Ectodermal cell (in vitro differentiated cells): ENCODE results near the gene BSG.

ENCODE experiments used
- H3K27ac ChIP-seq: 2 replicates; pipeline ENCODE4 v1.7.0; 2013; ENCODE audit warnings: mild to moderate bottlenecking, low read depth, low read length; ENCODE audit not compliant: insufficient read depth, poor library complexity, severe bottlenecking
- H3K27me3 ChIP-seq: 2 replicates; pipeline ENCODE4 v1.7.0; 2013; ENCODE audit warnings: mild to moderate bottlenecking, low read length; ENCODE audit not compliant: insufficient read depth, control insufficient read depth, poor library complexity, severe bottlenecking
- H3K36me3 ChIP-seq: one replicate; pipeline ENCODE4 v1.7.0; 2013; ENCODE audit warnings: low read length; ENCODE audit not compliant: control insufficient read depth, insufficient read depth
- H3K4me1 ChIP-seq: one replicate; pipeline ENCODE4 v1.7.0; 2013; ENCODE audit warnings: low read length; ENCODE audit not compliant: control insufficient read depth, insufficient read depth
- H3K4me3 ChIP-seq: 2 replicates; pipeline ENCODE4 v1.7.0; 2013; ENCODE audit warnings: low read depth, low read length, control low read depth; ENCODE audit not compliant: insufficient read depth
- H3K9me3 ChIP-seq: 2 replicates; pipeline ENCODE4 v1.7.0; 2013; ENCODE audit warnings: mild to moderate bottlenecking, low read length, moderate library complexity; ENCODE audit not compliant: control insufficient read depth
- WGBS, 2 experiments: methylation state at CpG; one replicate each; pipeline ENCODE4 v1.1.7; 2013; ENCODE audit warnings: missing lambda C conversion rate in 2 of 2; 5-methylcytosine and 5-hydroxymethylcytosine counted together

BSG gene

DNA sequence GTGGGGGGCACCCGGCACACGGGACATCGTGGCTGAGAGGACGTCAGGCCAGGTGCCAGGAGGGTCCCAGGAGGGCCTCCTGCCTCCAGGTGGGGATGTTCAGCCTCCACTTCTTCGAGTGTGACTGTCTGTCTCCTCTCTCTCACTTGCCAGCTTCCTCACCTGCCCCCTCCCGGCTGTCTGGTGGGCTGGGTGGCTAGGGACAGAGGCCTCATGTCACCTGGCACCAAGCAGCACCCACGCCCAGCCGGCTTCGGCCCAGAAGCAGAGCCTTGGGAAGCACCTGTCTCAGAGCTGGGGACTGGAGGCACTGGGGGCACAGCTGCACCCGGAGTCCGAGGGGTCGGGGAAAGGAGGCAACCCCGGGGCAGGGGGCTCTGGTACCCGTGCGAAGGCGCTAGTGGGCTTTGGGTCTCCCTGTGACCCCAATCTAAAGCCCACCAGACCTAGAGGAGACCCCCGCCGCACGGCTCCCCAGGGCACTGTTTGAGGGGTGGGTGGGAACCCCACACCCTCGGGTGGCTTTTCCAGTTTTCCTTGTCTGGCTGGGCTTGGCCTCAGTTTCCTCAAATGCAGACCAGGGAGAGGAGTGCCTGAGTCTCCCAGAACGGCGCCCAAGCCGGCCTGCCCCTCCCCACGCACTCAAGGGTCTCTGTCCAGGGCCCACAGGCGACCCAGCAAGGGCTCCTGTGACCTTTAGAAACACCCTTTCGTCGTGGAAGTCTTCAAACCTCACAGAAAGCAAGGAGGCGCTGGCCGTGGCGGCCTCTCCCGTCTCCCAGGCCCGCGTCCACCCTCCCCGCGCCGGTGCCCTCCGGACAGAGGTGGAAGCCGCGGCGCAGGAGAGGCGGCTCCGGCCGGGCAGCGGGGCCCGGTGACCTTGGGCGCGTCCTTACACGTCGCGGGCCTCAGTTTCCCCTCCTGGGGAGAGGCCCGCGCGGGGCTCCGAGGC, 16.6 kb downstream of the BSG start:
- no peaks in the 10 kb centered on the region for H3K4me1 ChIP-seq
- H3K27ac ChIP-seq = no peak overlapping the region
- peaks cover 59% of the 10 kb centered on the region for H3K27me3 ChIP-seq
- no peaks in the 10 kb centered on the region for H3K9me3 ChIP-seq
- H3K4me3 ChIP-seq = no peak overlapping the region
- WGBS, 2 experiments = 26% methylated on average over 54 of the region's 54 CpGs
- no peaks in the 10 kb centered on the region for H3K36me3 ChIP-seq

DNA sequence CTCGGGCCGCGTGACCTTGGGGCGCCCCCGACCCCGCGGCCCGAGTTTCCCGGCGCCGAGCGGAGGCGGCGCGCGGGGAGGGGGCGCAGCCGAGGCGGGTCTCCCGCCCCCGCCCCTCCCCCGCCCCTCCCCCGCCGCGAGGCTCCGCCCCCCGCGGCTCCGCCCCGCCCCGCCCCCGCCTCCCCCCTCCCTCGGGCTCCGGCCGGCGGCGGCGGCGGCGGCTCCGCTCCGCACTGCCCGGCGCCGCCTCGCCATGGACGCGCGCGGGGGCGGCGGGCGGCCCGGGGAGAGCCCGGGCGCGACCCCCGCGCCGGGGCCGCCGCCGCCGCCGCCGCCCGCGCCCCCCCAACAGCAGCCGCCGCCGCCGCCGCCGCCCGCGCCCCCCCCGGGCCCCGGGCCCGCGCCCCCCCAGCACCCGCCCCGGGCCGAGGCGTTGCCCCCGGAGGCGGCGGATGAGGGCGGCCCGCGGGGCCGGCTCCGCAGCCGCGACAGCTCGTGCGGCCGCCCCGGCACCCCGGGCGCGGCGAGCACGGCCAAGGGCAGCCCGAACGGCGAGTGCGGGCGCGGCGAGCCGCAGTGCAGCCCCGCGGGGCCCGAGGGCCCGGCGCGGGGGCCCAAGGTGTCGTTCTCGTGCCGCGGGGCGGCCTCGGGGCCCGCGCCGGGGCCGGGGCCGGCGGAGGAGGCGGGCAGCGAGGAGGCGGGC, 17.4 kb downstream of the BSG start, which contains the start of gene HCN2:
Gene HCN2, plus strand, starts transcription at position 189 of the 703 bp plus-strand sequence. Its CDS starts 65 bp downstream, at position 254.
- no peaks in the 10 kb centered on the region for H3K9me3 ChIP-seq
- no peaks in the 10 kb centered on the region for H3K4me1 ChIP-seq
- H3K36me3 ChIP-seq = no peaks in the 10 kb centered on the region
- WGBS, 2 experiments = 1% methylated on average over 117 to 118 of the region's 132 CpGs
- H3K4me3 ChIP-seq = no peak within 1 kb of the TSS
- no peak within 1 kb of the TSS for H3K27ac ChIP-seq
- H3K27me3 ChIP-seq = peaks cover 67% of the 10 kb centered on the region

DNA sequence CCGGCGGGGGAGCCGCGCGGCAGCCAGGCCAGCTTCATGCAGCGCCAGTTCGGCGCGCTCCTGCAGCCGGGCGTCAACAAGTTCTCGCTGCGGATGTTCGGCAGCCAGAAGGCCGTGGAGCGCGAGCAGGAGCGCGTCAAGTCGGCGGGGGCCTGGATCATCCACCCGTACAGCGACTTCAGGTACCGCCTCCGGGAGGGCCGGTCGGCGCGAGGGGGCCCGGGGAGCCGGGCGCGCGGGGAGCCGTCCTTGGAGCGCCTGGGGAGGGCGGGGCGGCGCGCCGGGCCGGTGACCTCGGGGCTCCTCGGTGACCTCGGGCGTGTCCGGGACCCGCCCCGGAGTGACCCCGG, 18.0 kb downstream of the BSG start:
- peaks cover 67% of the 10 kb centered on the region for H3K27me3 ChIP-seq
- no peak overlapping the region for H3K4me3 ChIP-seq
- H3K36me3 ChIP-seq = no peaks in the 10 kb centered on the region
- H3K4me1 ChIP-seq = no peaks in the 10 kb centered on the region
- H3K27ac ChIP-seq = no peak overlapping the region
- no peaks in the 10 kb centered on the region for H3K9me3 ChIP-seq
- 3% methylated on average over 50 of the region's 50 CpGs for WGBS, 2 experiments

DNA sequence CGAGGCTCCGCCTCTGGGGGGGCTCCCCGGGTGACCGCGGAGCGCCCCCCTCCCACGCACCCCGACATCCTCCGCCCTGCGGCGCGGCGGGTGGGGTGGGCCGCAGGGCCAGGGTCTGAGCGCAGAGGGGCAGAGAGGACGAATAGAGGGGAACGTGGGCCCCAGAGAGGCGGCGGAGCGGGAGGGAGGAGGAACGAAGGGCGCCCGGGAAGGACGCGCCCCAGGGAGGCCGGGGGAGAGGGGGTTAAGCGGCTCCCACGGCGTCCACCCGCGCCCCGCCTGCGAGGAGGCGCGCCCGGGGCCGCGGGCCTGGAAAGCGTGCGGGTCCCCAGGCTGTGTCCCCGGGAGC, 18.3 kb downstream of the BSG start:
- Histone ChIP-seq H3K36me3 (no peaks in the 10 kb centered on the region), H3K27me3 (peaks cover 67% of the 10 kb centered on the region), H3K4me1 (no peaks in the 10 kb centered on the region), H3K27ac (no peak overlapping the region), H3K4me3 (no peak overlapping the region), H3K9me3 (no peaks in the 10 kb centered on the region)
- 15 to 17% methylated on average over 41 of the region's 41 CpGs for WGBS, 2 experiments

DNA sequence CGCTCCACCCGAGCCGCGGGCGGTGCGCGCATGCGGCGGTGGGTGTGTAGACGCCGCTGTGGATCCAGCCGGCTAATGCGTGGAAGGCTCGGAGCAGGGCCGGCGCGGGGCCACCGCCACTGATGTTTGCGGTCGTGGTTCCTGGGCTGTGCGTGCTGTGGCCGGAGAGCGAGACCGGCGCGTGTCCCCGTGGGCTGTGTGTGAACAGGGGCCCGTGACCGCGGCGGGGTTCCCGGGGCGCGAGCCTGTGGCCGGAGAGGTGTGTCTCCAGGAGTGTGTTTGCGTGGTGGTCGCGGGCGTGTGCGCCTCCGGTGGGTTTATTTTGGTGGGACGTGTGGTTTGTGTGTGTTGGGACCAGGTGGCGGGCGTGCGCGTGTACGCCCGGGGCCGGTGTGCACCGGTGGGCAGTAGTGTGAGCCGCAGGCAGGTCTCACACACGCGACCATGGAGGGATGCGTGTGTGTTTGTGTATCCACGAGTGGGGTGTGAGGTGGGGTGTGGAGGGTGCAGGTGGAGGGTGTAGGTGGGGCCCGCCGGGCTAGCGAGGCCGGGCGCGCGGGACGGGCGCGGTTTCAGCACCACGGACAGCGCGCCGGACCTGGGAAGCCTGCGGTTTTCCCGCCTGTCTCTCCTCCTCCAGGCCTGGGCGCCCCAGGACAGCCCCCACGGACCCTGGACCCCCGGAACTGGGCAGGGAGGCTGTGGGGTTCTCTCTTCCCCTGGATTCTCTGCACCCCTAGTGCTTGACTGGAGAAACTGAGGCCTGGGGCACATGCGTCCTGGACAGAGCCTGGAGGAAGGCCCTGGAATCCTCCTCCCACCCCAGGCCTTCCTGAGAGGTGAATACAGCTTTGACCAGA, 18.9 kb downstream of the BSG start:
- H3K27me3 ChIP-seq = peaks cover 67% of the 10 kb centered on the region

DNA sequence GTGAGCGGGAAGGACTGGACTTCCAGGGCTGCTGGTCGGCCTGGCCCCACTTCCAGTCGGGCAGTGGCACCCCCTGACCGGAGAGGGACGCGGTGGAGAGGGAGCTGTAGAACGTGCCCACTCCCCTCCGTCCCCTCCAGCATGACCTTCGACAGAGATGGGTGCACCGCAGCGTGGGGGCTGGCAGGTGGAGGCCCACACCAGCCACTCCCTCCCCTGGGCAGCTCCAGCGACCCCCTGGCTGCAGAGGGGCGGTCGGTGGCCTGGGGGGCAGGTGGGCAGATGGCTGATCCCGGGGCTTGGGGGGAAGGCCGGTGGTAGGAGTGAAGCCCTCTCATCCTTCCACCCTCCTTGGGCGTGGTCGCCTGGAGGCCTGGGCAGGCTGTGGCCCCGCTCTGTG, 19.7 kb downstream of the BSG start:
- H3K27ac ChIP-seq = no peak overlapping the region
- no peaks in the 10 kb centered on the region for H3K9me3 ChIP-seq
- no peaks in the 10 kb centered on the region for H3K36me3 ChIP-seq
- no peaks in the 10 kb centered on the region for H3K4me1 ChIP-seq
- peaks cover 67% of the 10 kb centered on the region for H3K27me3 ChIP-seq
- WGBS, 2 experiments = 86 to 88% methylated on average over 19 of the region's 19 CpGs
- no peak overlapping the region for H3K4me3 ChIP-seq

More for the DNA sequence above, 18.9 kb downstream of the BSG start:
- no peak overlapping the region for H3K27ac ChIP-seq
- H3K36me3 ChIP-seq = no peaks in the 10 kb centered on the region
- H3K4me1 ChIP-seq = no peaks in the 10 kb centered on the region
- H3K4me3 ChIP-seq = no peak overlapping the region
- no peaks in the 10 kb centered on the region for H3K9me3 ChIP-seq
- WGBS, 2 experiments = 37 to 39% methylated on average over 75 of the region's 75 CpGs

DNA sequence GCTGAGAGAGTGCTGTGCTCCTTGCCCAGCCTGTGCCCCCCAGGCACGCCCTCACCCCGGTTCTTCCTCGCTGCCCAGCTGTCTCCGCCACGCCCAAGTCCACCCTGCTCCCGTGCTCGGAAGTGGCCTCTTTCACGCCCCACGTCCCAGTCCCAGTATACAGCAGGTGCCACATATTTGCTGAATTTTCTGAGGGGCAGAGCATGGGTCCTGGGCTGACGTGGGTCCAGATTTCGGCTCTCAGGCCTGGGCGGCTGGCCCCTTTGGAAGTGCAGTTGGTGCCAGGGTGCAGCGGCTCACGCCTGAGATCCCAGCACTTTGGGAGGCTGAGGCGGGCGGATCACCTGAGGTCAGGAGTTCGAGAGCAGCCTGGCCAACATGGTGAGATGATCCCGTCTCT, 20.7 kb downstream of the BSG start:
- WGBS, 2 experiments = 88 to 92% methylated on average over 18 of the region's 18 CpGs

DNA sequence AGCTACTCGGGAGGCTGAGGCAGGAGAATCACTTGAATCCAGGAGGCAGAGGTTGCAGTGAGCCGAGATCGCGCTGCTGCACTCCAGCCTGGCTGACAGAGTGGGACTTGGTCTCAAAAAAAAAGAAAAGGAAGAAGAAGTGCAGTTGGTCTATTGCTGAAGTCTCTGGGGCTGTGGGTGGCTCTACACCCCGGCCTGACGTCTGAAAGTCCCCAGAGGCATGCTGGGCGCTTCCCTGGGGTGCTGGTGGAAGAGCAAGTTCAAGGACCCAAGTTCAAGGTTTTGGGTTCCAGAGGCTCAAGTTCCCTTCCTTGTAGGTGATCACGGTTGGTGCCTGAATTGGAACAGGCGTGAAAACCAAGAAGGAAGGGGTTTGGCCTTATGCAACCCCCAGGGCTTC, 21.1 kb downstream of the BSG start:
- H3K9me3 ChIP-seq = no peaks in the 10 kb centered on the region
- H3K4me1 ChIP-seq = no peaks in the 10 kb centered on the region
- no peak overlapping the region for H3K4me3 ChIP-seq
- 83 to 84% methylated on average over 9 of the region's 9 CpGs for WGBS, 2 experiments
- H3K36me3 ChIP-seq = no peaks in the 10 kb centered on the region
- H3K27me3 ChIP-seq = peaks cover 57% of the 10 kb centered on the region
- H3K27ac ChIP-seq = no peak overlapping the region

More for the DNA sequence above, 20.7 kb downstream of the BSG start:
- no peaks in the 10 kb centered on the region for H3K36me3 ChIP-seq
- H3K4me3 ChIP-seq = no peak overlapping the region
- no peaks in the 10 kb centered on the region for H3K4me1 ChIP-seq
- no peaks in the 10 kb centered on the region for H3K9me3 ChIP-seq
- H3K27ac ChIP-seq = no peak overlapping the region
- peaks cover 62% of the 10 kb centered on the region for H3K27me3 ChIP-seq

DNA sequence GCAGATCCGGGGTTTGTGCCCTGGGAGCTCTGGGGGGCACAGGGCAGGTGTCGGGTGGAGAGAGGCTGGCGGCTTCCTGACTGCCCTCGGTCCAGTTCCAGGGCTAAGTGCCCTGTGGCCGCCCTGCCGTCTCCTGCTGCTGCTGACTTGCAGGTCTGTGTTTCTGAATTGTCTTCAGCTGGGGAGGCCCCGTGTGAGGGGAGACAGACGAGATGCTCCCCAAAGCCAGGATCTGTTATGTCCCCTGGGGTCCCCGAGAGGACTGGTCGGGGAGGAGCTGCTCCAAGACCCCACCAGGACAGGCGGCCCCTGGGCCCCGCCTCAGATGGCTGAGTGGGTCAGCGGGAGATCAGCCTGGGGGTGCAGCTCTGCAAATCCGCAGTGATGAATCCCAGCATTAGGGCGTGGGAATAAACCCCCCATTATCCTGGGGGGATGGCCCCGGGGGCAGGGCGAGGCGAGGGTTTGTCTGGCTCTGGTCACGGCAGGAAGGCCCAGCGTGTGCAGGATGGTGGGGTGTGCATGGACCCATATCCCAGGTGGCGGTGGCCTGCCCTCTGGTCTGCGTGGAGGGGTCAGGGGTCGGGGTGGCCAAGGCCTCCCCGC, 22.0 kb downstream of the BSG start:
- Histone ChIP-seq H3K27ac (no peak overlapping the region), H3K27me3 (peaks cover 49% of the 10 kb centered on the region), H3K36me3 (no peaks in the 10 kb centered on the region), H3K9me3 (no peaks in the 10 kb centered on the region), H3K4me3 (no peak overlapping the region), H3K4me1 (no peaks in the 10 kb centered on the region)
- WGBS, 2 experiments = 89% methylated on average over 24 of the region's 24 CpGs
